ENCODE data around the gene IQCH.

IQCH gene

GRCh38 chr15:67394873-67395639 lies 140.5 kb downstream of the IQCH start:
- TF ChIP-seq FOXP2 (optimal IDR thresholded peaks at IDR 0.05; ENCODE audit: borderline replicate concordance, extremely low read depth, extremely low read length, insufficient read depth) (no peak), POLR2AphosphoS5 (IDR thresholded peaks at IDR 0.05; ENCODE audit: low read depth, low read length) (no peak), TAF1 (IDR thresholded peaks at IDR 0.05; ENCODE audit: borderline replicate concordance, insufficient read depth, low read length) (no peak), REST (IDR thresholded peaks at IDR 0.05; ENCODE audit: insufficient read depth in 1 of 2, low read depth in 2 of 2, low read length in 2 of 2) (no peak), SIN3A (IDR thresholded peaks at IDR 0.05; ENCODE audit: borderline replicate concordance, insufficient read depth, low read length) (no peak)

DNA sequence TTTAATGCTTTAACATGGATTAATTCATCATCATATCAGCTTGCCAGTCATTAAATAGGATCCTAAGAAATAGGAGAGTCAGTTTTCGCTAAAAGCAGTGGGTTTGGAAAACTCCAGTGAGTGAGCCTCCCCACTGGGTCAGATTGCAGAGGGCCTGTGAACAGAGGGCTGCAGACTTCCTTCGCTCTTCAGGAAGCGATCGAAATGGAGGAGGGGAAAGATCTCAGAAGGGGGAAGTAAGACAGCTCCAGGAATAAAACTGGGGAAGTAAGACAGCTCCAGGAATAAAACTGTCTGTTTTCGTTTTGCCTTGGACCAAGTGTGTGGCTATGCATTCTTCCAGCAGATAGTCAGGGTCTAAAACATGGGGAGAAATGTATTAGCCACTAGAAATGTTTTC lies 141.5 kb downstream of the IQCH start:
- TF ChIP-seq REST (IDR thresholded peaks at IDR 0.05; ENCODE audit: insufficient read depth in 1 of 2, low read depth in 2 of 2, low read length in 2 of 2) = no peak
- TF ChIP-seq POLR2AphosphoS5 (IDR thresholded peaks at IDR 0.05; ENCODE audit: low read depth, low read length) = no peak
- TF ChIP-seq TAF1 (IDR thresholded peaks at IDR 0.05; ENCODE audit: borderline replicate concordance, insufficient read depth, low read length) = no peak

DNA sequence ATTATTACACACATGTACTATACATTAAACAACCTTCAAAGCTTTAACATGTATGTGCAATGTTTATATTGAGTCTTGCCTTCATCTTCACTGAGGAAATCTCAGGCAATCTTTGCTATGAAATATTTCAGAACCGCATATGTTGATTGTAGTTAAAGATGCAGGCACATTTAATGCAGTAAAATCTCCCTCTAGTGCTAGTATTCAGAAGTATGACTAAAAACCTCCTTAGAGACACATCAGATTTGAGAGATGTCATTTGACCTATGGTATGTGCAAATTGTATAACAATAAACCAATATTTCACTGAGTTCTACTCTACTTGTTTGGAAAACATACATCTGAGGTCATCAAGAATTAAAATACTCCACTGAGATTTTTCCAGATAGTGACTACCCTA lies 142.6 kb downstream of the IQCH start:
- TF ChIP-seq TAF1 (IDR thresholded peaks at IDR 0.05; ENCODE audit: borderline replicate concordance, insufficient read depth, low read length) (no peak), REST (IDR thresholded peaks at IDR 0.05; ENCODE audit: insufficient read depth in 1 of 2, low read depth in 2 of 2, low read length in 2 of 2) (no peak), POLR2AphosphoS5 (IDR thresholded peaks at IDR 0.05; ENCODE audit: low read depth, low read length) (no peak), SIN3A (IDR thresholded peaks at IDR 0.05; ENCODE audit: borderline replicate concordance, insufficient read depth, low read length) (no peak), FOXP2 (optimal IDR thresholded peaks at IDR 0.05; ENCODE audit: borderline replicate concordance, extremely low read depth, extremely low read length, insufficient read depth) (no peak)

GRCh38 chr15:67399925-67400324 lies 145.3 kb downstream of the IQCH start:
- TF ChIP-seq REST (IDR thresholded peaks at IDR 0.05; ENCODE audit: insufficient read depth in 1 of 2, low read depth in 2 of 2, low read length in 2 of 2) (no peak), SIN3A (IDR thresholded peaks at IDR 0.05; ENCODE audit: borderline replicate concordance, insufficient read depth, low read length) (no peak), TAF1 (IDR thresholded peaks at IDR 0.05; ENCODE audit: borderline replicate concordance, insufficient read depth, low read length) (no peak), FOXP2 (optimal IDR thresholded peaks at IDR 0.05; ENCODE audit: borderline replicate concordance, extremely low read depth, extremely low read length, insufficient read depth) (no peak), POLR2AphosphoS5 (IDR thresholded peaks at IDR 0.05; ENCODE audit: low read depth, low read length) (no peak)

All from PFSK-1 (cell line).